Measurements from ENCODE around the gene PRMT1.
"Not testable (repeated sequence)": the region's sequence is repeated elsewhere in the genome, so short reads cannot be mapped to it uniquely, and the experiment has no call there.

The PRMT1 gene

GRCh38 chr19:49677231-49677900 is at the start of gene PRMT1:
PRMT1 (plus strand) TSS chr19:49677271; CDS start chr19:49677281, 10 bp downstream.
- DNase-seq, result peak in 5 of 6 experiments; percentile 40 to 85 (median 69)

DNA sequence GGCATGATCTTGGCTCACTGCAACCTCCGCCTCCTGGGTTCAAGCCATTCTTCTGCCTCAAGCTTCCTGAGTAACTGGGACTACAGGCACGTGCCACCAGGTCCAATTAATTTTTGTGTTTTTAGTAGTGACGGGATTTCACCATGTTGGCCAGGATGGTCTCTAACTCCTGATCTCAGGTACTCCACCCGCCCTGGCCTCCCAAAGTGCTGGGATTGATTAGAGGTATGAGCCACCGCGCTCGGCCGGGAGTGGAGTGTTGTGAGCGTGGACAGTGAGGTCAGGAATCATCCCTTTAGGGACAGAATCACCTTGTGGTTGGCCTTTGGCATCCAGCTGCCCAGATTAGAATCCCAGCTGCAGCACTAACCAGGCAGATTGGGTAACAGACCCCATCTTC is 47.4 kb upstream of the PRMT1 start:
- no peak for DNase-seq

DNA sequence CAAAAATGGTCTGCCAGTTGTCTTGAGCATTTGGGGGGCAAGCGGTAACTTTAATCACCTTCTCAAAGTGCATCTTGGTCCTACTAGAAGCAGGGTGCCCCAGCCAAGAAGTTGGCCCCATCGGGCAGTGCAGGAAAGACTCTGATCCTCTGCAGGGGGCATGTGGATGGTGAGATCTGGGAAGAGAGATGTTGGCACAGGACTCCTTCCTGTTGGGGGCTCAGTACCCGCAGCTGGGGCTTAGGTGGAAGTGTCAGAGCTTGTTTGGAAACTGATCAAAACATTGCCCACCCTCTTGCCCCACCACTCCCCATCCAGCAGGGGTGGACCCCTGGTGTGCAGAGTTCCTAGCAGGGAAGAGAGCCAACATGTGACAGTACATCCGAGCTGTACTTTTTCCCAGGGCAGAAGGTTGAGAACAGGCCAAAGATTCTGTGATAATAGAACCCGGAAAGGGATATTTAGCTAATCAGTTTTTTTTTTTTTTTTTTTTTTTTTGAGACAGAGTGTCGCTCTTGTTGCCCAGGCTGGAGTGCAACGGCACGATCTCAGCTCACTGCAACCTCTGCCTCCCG is 46.0 kb upstream of the PRMT1 start:
- DNase-seq, result no peak

DNA sequence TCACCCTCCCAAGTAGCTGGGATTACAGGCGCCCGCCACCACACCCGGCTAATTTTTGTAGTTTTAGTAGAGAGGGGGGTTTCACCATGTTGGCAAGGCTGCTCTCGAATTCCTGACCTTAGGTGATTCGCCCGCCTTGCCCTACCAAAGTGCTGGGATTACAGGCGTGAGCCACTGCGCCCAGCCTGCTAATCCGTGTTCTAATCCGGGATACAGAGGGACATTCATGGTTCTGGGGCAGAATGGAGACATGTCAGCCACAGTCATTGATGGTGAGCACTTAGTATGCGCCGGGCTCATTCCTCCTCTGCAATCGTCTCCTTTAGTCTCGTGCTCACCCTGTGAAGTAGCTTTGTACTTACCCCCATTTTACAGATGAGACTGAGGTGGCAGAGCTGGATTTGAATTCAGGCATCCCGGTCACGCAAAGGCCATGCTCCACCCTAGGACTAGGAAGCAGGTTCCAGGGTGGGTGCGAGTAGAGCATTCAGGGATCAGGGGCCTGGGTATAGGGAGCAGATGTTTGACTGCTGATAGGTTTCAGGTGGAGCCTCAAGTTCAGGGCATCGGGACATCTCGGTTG is 45.4 kb upstream of the PRMT1 start:
- no peak for DNase-seq

DNA sequence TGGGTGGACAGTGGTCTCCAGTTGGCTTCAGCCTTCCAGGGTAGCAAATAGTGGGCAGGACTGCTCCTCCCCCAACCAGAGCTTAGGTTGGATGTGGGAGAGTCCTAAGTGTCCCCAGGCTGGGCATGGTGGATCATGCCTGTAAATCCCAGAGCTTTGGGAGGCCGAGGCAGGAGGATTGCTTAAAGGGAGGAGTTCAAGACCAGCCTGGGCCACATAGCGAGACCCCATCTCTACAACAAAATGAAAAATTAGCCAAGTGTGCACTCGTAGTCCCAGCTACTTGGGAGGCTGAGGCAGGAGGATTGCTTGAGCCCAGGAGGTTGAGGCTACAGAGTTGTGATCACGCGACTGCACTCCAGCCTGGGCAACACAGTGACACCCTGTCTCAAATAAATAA is 44.5 kb upstream of the PRMT1 start:
- no peak for DNase-seq

DNA sequence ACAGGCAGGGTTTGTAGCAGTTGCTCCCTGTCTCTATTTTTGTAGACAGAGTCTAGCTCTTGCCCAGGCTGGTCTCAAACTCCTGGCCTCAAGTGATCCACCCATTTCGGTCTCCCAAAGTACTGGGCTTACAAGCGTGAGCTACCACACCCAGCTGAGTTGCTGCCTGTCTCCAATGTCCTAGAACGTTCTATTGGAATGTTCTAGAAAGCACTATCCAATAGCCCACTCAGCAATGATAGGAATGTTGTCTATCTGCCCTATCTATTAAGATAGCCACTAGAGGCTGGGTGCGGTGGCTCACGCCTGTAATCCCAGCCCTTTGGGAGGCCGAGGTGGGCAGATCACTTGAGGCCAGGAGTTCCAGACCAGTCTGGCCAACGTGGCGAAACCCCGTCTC is 43.8 kb upstream of the PRMT1 start:
- DNase-seq, result not testable (repeated sequence)

DNA sequence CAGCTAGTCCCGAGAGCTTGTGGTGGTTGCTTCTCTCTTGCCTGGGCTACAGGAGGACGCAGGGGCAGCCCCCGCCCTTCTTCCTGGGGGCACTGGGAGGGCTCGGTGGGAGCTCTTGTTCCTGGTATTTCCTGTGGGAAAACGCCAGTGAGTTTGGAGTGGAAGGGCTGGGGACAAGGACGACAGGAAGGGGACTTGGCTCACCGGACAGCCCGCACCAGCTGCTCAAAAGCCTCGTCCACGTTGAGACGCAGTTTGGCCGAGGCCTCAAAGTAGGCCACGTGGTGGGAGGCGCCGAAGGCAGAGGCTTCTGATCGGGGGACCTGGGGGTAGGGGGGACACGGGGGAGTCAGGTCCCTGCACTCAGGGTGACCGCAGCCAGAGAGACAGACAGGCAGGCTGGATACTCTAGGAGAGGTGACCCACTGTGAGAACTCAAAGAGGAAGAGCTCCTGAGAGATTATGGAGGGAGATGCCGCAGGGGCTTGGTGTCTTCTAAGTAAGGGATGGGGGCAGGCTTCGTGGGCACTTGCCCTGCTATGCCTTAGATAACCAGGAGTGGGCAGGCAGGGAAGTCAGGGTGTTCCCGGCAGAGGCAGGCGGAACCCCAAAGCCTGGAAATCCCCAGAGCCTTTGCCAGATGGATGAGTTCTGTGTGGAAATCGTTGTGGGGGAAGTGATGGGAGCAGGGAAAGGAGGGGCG is 41.4 kb upstream of the PRMT1 start:
- no peak for DNase-seq

DNA sequence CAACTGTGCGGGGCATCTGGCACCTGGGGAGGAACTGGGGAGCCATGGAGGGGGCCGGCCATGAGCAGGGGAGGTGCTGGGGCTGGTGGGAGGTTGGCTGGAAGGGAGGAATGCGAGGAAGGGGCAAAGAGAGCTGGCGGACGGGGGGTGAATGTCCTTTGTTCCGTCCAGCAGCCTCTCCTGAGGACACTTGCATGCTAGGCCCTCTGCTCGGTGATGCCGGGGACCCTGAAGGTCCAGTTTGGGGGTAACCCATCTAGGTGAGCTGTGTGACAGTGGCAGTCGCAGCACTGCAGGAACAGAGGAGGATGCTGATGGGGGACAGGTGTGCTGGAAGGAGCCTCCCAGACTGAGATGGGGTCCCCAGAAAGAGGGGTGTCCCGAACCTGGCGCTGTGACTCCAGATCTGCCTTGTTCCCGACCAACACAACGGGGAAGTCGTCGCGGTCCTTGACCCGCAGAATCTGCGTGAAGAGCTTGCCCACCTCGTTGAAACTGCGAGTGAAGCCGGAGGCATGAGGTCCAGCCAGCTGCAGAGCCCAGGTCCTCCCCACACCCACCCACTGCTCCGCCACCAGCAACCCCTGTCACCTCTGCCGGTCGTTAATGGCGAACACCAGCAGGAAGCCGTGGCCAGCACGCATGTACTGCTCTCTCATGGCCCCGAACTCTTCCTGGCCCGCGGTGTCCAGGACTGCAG is 40.7 kb upstream of the PRMT1 start:
- DNase-seq, result no peak

- no peak for DNase-seq
These were observed 39.0 kb upstream of the PRMT1 start for GRCh38 chr19:49637821-49638738.

GRCh38 chr19:49639401-49640112 is 37.5 kb upstream of the PRMT1 start:
- peak in 3 of 6 experiments; percentile 35 to 61 (median 38) for DNase-seq

GRCh38 chr19:49640113-49640898 is 36.8 kb upstream of the PRMT1 start, which contains the start of gene RRAS:
RRAS (minus strand) TSS chr19:49640143; CDS start chr19:49640098, 45 bp downstream.
- peak; percentile 94 to 100 (median 99) for DNase-seq

DNA sequence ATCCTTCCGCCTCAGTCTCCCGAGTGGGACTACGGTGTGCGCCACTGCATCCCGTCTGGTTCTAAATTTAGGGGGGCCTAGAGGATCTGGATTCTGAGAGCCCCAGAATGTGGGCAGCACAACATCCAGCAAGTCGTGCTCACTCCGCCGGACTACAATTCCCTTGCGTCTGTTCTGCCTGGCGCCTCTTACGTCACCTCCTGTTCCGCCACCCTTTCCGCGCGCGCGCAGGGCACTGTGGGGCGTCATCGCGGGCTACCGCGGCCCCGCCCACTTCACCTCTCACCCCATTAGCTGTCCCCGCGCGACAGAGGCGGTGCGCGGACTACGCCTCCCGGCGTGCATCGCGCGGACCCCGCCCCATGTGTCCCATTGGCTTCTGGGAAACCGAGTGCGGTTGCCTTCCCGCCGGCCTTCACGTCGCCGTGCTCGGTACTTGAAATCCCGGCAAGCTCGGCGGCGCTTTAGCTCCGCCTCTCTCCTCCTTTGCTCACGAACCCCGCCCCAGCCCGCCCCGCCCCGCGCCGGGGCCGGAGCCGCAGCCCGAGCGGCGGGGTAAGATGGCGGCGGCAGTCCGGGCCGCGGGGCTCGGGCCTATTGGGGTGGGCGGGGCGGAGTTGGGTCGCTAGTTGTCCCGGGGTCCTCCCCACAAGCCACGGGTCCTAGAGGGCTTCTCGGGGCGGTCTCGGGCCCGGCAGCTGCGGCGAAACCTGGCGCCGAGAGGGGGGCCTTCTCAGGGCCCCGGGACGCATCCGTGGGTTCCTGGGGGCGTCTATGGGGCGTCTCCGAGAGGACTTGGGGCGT is 35.2 kb upstream of the PRMT1 start, which contains the start of gene SCAF1:
SCAF1 (plus strand) TSS at position 522 of the 804 bp plus-strand sequence. CDS start 2,818 bp downstream, outside the sequence.
- DNase-seq, result peak; percentile 97 to 100 (median 99)

GRCh38 chr19:49642492-49643035 is 34.5 kb upstream of the PRMT1 start:
- no peak for DNase-seq

- no peak for DNase-seq
These were observed 33.6 kb upstream of the PRMT1 start for GRCh38 chr19:49643466-49643865.

- no peak for DNase-seq
These were observed 31.5 kb upstream of the PRMT1 start for GRCh38 chr19:49645592-49645991.

- DNase-seq, result no peak
These were observed 31.1 kb upstream of the PRMT1 start for GRCh38 chr19:49645995-49646394.

DNA sequence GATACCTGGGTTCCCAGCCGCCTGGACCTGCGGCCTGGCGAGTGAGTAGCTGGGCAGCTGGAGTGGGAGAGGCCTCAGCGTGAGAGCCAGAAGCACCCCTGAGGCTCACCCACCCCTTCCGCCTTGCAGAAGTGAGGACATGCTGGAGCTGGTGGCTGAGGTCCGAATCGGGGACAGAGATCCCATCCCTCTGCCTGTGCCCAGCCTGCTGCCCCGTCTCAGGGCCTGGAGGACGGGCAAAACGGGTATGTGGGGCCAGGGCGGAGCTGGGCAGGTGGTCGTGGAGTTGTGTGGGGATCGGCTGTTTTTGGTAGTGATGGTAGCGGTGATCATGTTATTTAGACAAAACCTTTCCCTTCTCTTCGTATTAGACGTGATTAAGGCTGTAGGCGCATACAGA is 30.5 kb upstream of the PRMT1 start:
- no peak for DNase-seq

DNA sequence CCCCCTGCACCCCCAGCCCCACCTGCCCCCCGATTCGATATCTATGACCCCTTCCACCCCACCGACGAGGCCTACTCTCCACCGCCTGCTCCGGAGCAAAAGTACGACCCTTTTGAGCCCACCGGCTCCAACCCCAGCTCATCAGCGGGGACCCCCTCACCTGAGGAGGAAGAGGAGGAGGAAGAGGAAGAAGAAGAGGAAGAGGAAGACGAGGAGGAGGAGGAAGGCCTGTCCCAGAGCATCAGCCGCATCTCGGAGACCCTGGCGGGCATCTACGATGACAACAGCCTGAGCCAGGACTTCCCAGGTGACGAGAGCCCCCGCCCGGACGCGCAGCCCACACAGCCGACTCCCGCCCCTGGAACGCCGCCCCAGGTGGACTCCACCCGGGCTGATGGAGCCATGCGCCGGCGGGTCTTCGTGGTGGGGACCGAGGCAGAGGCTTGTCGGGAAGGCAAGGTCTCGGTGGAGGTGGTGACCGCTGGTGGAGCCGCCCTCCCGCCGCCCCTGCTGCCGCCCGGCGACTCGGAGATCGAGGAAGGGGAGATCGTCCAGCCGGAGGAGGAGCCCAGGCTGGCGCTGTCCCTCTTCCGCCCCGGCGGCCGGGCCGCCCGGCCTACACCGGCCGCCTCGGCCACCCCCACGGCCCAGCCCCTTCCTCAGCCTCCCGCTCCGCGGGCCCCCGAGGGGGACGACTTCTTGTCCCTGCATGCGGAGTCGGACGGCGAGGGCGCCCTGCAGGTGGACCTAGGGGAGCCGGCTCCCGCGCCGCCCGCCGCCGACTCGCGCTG is 25.8 kb upstream of the PRMT1 start:
- no peak for DNase-seq

Data from stimulated activated naive CD4-positive, alpha-beta T cell (primary cell).